GM18909 (cell line): ENCODE data around the gene MAP4K1.

Experiments used
- ATAC-seq: cut with Tn5 transposase; IDR thresholded peaks from one replicate; pipeline ENCODE4 v1.9.1; 2021; ENCODE audit warnings: mild to moderate bottlenecking; ENCODE audit not compliant: unreplicated experiment, poor library complexity

MAP4K1 gene

DNA sequence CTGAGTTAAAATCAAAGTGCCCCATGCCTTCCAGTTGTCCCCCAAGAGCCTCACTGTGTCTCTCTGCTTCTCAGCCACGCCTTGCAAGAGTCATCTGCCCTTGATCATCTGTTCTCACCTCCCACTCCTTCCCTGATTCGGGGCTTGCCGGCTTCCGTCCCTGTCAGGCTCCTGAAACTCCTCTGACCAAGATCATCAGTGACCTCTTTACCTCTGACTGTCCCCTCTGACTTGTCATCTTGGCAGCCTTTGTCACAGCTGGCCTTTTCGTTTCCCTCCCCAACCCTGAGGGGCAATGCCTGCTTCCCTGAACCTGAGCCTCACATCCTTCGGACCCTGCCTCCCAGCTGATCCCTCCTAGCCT is 66.3 kb downstream of the MAP4K1 start:
- ATAC-seq, result no peak

GRCh38 chr19:38550376-38550775 is 67.4 kb downstream of the MAP4K1 start:
- no peak for ATAC-seq

DNA sequence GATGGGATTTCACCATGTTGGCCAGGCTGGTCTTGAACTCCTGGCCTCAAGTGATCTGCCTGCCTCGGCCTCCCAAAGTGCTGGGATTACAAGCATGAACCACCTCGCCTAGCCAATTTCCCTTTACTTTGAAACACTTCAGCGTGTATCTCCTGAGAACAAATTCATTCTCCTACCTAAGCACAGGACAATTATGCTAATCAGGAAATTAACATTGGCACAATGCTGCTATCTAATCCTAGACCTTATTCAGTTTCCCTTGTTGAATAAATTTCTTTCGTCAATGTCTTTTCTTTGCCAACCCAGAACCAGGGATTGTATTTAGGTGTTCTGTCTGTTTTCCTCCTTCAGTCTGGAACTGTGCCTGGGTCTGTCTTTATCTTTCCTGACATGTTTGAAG is 67.8 kb downstream of the MAP4K1 start:
- no peak for ATAC-seq

DNA sequence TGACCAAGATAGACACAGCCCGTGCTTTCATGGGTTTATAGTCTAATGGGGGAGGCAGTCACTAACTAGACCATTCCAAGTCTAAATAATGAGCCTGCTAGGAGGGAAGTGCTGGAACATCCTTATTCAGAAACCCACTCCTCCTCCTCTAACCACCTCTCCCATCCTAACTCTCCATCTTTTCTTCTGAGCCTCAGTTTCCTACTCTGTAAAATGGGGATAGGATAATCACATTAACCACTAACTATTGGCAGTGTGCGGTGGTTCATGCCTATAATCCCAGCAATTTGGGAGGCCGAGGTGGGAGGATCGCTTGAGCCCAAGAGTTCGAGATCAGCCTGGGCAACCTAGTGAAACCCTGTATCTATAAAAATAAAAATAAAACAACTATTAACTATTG is 68.7 kb downstream of the MAP4K1 start:
- no peak for ATAC-seq

GRCh38 chr19:38547421-38547820 is 70.3 kb downstream of the MAP4K1 start:
- no peak for ATAC-seq

GRCh38 chr19:38545596-38545995 is 72.2 kb downstream of the MAP4K1 start:
- ATAC-seq, result no peak

GRCh38 chr19:38544569-38545315 is 73.0 kb downstream of the MAP4K1 start:
- no peak for ATAC-seq

- peak; percentile 42 for ATAC-seq
These were observed 73.8 kb downstream of the MAP4K1 start for GRCh38 chr19:38543807-38544568.

DNA sequence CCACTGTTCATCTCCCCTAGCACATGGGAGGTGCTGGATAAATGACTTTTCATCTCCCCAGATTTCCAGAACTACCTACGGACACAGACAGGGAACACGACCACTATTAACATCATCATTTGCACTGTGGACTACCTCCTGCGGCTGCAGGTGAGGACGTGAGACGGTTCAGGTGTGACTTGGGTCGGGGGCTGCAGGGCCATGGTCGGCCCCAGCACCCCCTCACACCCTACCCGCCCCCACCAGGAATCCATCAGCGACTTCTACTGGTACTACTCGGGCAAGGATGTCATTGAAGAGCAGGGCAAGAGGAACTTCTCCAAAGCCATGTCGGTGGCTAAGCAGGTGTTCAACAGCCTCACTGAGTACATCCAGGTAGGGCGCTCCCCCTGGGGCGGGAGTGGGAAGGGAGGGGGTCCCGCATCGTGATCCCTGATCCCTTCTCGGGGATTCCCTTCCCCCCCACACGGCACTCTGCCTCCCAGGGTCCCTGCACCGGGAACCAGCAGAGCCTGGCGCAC is 74.4 kb downstream of the MAP4K1 start:
- no peak for ATAC-seq

- no peak for ATAC-seq
These were observed 75.7 kb downstream of the MAP4K1 start for GRCh38 chr19:38542040-38542439.

DNA sequence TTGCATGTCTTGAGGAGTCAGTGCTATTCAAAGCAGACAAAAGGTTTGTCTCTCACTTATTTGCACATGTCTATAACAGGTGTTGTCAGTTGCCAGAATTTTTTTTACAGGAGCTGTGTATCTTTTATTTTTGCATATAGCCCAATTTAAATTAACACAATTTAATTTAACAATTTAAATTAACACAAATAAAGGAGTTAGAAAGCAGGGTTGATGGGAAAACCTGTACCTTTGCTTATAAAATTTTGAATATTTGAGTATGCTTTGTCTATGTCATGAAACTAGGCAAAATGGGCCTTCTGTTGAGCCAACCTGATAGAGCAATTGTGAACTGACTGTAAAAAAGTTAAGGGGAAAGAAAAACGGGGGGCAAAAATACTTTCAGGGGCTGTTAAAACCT is 78.0 kb downstream of the MAP4K1 start:
- no peak for ATAC-seq

DNA sequence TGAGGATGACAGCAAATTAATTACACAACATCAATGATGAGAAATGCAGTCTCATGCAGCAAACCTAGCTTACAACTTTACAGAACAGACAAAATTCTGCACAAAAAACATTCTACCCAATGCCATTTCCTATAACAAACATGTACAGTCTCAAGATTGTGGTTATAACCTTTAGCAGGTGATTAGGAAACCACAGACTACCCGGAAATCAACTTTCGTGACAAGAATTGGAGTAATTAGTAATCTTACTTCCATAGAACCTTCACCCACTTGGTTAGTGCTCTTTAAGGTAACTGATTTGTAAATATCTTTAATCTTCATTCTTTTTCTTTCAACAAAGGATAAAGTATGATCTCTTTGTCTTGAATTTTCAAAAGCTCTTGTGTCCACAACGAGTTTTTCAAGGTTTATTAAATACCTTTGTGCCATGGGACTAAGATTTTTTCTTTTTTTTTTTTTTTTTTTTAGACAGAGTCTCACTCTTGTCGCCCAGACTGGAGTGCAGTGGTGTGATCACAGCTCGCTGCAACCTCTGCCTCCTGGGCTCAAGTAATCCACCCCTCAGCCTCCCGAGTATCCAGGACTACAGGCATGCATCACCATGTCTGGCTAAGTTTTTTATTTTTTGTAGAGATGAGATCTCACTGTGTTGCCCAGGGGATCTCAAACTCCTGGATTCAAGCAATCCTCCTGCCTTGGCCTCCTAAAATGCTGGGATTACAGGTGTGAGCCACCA is 78.8 kb downstream of the MAP4K1 start:
- no peak for ATAC-seq

DNA sequence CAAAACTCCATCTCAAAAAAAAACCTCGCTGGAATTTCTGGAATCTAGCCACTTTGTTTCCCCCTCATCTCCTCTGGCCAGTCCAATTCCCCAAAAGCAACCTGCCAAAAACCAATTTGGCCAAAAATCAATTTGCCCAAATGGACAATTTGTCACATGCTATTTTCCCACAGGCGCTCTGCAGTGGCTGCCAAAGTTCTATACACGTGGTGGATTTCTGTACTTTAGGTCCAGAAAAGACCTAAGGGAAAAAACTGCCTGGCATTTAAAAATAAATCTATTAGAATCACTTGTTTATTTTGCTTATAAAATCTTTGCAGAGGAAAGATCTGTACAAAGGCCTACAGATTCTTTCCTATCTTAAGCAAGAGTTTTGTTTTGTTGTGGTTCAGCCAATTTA is 79.4 kb downstream of the MAP4K1 start:
- ATAC-seq, result no peak
